ENCODE data around the gene ITPR1.

The ITPR1 gene

DNA sequence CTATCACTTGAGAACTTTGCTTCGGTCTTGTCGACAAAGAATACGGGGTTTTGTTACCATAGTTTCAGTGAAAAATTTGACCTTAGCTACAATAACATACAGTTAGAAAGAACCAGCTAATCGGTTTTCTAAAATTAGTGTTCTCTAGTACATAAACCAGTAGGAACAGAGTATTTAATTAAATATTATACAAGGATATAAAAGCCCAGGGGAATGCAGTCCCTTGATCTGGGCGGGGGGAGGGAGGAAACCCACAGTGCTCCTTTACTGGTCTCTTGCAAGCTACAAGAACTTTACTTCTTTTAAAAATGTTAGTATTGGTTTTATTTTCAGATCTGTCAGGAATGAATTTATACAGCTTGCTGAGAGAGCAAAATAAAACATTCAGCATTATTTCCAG lies 41.8 kb downstream of the ITPR1 start:
- DNase-seq: no peak

GRCh38 chr3:4536260-4536659 lies 43.1 kb downstream of the ITPR1 start:
- DNase-seq: no peak

DNA sequence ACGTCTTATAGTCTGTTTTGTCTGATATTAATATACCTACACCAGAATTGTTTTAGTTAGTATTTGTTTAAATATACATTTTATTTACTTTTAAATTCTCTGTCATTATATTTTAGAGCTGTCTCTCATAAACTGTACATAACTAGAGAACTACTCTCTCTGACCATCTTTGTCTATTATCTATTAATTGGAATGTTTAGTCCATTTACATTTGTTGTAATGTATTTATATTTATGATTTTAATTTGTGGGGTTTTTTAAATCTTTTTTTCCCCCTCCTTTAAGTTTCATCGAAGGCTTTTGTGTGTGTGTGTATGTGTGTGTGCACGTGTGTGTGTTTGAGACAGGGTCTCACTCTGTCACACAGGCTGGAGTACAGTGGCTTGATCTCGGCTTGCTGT lies 47.1 kb downstream of the ITPR1 start:
- DNase-seq: no peak

DNA sequence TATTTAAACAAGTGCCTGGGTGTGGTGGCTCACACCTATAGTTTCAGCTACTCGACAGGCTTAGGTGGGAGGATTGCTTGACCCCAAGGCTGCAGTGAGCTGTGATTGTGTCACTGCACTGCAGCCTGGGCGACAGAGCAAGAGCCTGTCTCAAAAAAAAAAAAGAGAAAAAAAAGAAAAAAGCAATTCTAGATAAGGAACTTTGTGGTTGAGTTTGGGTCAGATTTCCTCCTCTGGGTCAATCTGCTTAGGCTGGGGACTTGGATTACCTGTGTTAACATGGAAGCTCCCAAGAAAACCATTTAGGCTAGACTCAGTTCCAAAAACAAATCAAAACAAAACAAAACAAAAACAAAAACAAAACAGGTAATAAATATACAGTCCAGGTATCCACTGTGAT lies 50.0 kb downstream of the ITPR1 start:
- no peak for DNase-seq

GRCh38 chr3:4546346-4547178 lies 53.4 kb downstream of the ITPR1 start:
- DNase-seq: no peak

GRCh38 chr3:4547799-4548198 lies 54.7 kb downstream of the ITPR1 start:
- peak; percentile 13 for DNase-seq

GRCh38 chr3:4548356-4548755 lies 55.2 kb downstream of the ITPR1 start:
- DNase-seq: no peak

- DNase-seq: no peak
Observed at GRCh38 chr3:4548780-4549179, 55.6 kb downstream of the ITPR1 start.

GRCh38 chr3:4549896-4550295 lies 56.7 kb downstream of the ITPR1 start:
- DNase-seq: no peak

DNA sequence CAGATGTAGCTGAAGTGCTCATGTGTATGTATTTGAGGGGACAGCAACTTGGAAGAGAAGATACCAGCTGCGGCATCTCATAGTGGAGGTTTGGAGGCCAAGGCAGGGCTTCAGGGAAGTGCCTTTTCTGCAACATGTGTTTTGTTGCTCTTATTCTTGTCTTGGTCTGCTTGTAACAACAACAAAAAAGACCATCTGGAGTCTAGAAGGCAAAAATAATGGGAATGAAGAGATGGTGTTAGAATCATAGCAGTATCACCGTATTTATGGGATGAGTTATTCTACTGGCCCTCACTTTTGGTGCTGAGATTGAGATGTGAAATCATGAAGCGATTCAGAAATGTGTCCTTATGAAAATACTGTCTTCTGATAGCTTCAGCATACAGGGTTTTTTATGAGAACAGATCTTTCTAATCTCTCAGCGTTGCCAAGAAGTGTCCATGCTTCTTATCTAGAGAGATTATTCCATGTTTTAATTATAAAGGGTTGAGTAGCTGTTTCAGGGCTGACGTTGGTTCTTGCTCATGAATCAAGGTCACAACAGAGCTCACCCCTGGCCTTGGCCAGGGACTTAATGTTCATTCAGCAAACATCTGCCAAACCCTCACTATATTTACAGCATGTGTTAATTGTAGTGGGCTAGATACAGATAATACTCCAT lies 58.0 kb downstream of the ITPR1 start:
- DNase-seq: no peak

- peak; percentile 8 for DNase-seq
Observed at GRCh38 chr3:4551794-4552442, 58.8 kb downstream of the ITPR1 start.

DNA sequence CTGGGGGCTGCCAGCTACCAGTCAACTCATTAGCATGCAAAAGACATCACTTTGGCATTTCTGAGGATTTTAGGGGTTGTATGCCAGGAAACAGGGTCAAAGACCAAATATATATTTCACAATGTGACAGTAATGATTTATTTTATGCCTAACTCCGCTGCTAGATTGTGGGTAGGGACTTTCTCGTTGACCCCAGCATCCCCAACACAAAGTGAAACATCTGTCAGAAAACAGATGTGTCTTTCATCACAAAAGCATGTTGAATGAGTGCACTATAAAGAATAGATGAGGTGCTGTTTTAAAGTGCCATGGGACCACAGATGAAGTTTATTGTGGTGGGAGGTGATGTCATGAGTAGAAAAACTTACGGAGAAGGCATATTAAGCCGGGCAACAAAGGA lies 59.7 kb downstream of the ITPR1 start:
- DNase-seq: no peak

GRCh38 chr3:4561661-4562060 lies 68.5 kb downstream of the ITPR1 start:
- DNase-seq: no peak

GRCh38 chr3:4562595-4562994 lies 69.4 kb downstream of the ITPR1 start:
- no peak for DNase-seq

- DNase-seq: no peak
Observed at GRCh38 chr3:4564270-4564669, 71.1 kb downstream of the ITPR1 start.

GRCh38 chr3:4564928-4565586 lies 71.9 kb downstream of the ITPR1 start:
- DNase-seq: no peak

DNA sequence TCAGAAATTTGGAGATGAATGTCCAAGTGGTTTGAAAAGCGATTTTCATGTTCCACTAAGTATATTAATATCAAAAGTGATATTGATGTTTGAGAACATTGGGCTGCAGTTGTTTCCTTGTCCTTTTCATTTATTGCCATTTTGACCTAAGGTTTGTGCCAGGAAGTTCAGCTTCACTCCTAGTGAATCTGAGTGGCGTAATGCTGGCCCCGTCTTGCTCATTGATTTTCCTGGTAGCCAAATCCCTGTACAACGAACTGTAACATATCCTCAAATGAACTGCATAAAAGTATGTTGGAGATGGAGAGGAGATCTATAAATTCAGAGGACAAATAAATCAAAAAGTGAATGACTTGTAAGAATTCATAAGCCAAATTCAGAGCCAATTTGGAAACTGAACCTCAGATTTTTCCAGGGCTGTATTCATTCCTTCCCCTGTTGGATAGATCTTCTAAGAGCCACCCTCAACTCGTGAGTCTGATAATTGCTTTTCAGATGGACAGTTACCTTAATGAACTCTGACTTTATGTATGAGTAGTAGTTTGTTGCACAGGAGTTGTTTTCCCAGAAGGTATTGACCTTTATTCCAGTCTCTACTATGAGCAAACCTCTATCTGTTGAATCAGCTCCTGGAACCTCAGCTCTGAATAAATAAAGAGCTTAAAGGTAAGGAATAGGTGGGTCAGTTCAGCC lies 72.8 kb downstream of the ITPR1 start:
- DNase-seq: no peak

- DNase-seq: no peak
Observed at GRCh38 chr3:4568841-4569240, 75.7 kb downstream of the ITPR1 start.

GRCh38 chr3:4570840-4571621 lies 77.9 kb downstream of the ITPR1 start:
- DNase-seq: no peak

GRCh38 chr3:4571690-4572334 lies 78.7 kb downstream of the ITPR1 start:
- DNase-seq: peak; percentile 24

DNA sequence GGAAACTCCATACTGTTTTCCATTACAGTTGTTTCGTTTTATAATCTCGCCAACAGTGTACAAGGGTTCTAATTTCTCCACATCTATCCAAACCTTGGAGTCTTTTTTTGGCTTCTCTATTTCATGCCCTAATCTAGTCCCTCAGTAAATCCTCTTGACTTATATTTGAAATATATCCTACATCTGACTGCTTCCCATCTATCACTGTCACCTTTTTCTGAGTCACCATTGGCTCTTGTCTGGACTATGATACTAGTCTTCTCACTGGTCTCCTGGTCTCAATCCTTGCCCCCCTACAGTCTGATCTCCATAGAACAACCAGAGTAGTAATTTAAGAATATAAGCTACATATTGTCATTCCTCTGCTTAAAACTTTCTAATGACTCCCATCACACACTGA lies 80.0 kb downstream of the ITPR1 start:
- no peak for DNase-seq
